Pons (tissue), 1 donor: ENCODE results near the gene TNNT2.

Experiments used
- DNase-seq: peaks from one replicate; pipeline ENCODE4 v3.0.0-alpha.2; 2016; ENCODE audit warnings: low spot score

Gene TNNT2

DNA sequence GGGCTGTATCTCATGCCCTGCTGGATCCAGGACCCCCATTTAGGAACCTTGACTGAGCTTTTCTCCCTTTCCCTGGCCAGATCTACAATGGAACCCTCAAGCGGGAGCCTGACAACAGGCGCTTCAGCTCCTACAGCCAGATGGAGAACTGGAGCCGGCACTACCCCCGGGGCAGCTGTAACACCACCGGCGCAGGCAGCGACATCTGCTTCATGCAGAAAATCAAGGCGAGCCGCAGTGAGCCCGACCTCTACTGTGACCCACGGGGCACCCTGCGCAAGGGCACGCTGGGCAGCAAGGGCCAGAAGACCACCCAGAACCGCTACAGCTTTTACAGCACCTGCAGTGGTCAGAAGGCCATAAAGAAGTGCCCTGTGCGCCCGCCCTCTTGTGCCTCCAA, 64.4 kb downstream of the TNNT2 start:
- no peak for DNase-seq

DNA sequence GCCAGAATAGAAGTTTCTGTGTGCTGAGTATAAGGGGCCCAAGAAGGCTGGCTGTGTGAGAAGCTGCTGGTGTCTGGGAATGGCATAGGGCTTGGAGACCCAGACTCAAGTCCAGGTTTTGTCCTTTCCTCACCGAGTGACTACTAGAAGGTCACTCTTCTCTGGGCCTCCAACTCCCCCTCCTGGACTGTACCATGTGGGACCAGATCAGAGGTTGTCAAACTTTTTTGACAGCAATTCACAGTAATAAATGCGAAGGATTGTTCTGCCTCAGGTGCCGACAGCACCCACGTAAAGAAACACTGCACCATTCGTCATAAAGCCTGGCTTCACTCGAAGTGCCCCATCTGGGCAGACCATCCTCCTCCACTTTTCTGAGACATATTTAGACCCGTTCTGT, 65.2 kb downstream of the TNNT2 start:
- no peak for DNase-seq

DNA sequence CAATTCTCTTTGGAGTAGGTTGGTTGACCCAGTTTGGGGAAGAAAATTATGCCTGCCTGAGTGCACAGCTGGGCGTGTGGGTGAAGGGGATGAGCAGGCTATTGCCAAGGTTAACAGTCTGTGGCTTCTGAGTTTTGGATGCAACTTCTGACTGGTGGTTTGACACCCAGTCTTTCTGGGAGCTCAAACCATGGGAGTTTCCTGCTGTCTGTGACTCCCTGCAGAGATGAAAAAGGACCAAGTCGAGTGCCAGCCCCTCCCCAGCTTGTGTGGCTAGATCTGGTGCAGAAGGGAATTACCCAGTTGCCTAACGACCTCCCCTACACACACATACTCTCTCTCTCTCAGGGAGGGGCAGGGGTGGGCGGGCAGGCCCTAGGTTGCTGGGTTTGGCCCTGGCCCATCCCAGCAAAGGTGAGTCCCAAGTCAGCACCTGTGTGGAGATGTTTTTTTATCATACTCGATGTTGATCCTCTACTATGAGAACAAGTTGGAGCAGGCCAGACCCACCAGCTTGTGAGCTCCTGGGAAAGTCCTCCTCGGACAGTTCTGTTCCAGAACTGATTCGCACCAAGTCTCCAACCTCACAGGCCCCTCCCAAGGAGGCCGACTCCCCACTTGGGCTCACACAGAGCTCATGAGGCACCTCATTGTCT, 66.0 kb downstream of the TNNT2 start:
- DNase-seq, result no peak

DNA sequence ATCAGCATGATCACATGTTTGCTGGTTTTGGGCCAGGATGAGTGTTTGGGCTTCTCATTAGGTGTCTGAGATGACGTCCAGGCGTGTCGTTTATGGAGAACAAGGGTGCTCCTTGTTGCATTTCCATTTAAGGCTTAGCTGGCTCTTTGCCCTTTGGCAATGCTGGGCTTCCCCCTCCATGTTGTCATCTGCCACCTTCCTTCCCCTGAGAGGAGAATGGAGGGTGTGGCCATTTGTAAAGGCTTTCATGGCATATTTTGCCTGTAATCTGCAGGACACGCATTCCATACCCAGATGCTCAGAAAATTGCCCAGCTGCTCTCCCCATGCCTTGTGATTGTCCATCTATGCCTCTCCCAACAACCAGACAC, 66.5 kb downstream of the TNNT2 start:
- no peak for DNase-seq

DNA sequence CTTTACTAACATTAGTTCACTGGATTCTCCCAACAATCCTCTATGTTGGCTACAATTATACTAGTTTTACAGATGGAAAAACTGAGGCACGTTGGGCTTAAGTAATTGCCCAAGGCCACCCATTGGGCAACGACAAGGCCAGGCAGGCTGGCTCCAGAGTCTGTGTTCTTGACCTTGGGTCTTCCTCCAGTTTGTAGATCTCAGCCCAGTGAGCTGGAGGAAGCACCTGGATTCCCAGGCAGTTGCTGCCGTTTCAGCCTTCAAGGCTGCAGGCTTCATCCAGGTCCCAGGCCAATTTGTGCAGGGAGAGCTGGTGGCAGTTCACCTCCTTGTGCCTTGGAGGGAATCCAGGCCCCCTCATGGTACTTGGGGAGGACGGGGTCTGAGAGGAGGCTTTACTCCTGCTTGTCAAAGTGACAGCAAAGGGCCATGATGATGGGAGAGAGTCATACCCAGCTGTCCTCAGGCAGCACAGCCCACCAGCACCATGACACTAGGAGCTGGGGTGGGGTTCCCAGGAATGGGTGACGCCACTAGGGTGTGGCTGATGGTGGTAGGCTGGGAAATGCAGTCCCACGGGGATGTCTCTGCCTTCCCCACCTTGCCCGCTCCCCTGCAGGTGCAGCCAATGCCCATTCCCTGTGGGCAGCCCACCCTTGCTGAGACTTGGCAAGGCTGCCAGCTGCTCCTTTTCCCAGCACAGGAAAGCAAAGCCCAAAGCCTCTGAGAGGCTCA, 67.1 kb downstream of the TNNT2 start:
- DNase-seq, result no peak

DNA sequence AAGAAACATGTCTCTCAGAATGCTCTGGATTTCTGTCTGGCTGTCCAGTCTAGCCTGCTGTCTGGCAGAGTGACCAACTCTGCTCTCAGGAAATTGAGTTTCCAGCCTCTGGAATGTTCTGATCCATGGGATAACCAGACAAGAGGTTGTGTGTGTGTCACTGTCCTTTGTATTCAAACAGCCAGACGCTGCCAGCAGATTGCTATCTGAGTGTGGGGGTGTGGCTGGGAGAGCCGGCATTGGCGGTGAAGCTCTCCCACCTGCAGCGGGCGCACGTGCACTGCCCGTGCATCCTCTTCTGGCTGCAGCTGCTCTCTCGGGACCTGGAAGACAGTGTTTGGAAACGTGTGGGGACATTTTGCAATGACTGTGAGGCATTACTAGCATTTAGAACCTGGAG, 68.1 kb downstream of the TNNT2 start:
- peak; percentile 56 for DNase-seq
